Mammary epithelial cell (primary cell): ENCODE results near the gene PLA2R1.

ENCODE experiments used
- EZH2 ChIP-seq: IDR thresholded peaks from 2 replicates; pipeline ENCODE4 v1.6.1; 2012; ENCODE audit warnings: low read length, inconsistent platforms, borderline replicate concordance
- TF ChIP-seq, protein P1 (sequence below), 2 donors: IDR thresholded peaks in 1 of 2; conservative IDR thresholded peaks in 1 of 2; 2 replicates each; pipeline ENCODE4 v1.5.1; 2011 to 2012; ENCODE audit warnings: inconsistent platforms in 2 of 2, low read length in 2 of 2, mild to moderate bottlenecking in 2 of 2, control low read depth in 1 of 2, low read depth in 1 of 2; ENCODE audit not compliant: insufficient read depth in 1 of 2; ENCODE audit errors: extremely low read depth in 1 of 2

DNA sequence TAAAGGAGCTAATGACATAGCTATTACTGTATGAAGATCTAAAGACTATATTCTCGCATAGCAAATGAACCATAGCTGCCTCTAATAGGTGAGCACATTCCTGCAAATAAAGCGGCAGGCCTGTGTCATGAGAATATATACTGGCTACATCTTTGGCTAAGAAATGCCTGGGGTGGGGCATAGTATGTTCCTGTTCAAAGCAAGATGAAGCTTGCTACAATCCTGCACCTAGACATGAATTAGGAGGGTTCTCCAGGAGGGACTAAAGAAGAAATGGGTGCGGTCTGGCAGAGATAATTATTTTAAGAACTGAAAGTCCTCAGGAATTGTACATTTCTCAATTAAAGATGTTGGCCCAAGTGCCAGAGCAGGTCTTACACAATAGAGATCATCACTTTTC, 46.8 kb upstream of the PLA2R1 start:
- TF ChIP-seq EZH2: no peak
- TF ChIP-seq, protein P1, sequence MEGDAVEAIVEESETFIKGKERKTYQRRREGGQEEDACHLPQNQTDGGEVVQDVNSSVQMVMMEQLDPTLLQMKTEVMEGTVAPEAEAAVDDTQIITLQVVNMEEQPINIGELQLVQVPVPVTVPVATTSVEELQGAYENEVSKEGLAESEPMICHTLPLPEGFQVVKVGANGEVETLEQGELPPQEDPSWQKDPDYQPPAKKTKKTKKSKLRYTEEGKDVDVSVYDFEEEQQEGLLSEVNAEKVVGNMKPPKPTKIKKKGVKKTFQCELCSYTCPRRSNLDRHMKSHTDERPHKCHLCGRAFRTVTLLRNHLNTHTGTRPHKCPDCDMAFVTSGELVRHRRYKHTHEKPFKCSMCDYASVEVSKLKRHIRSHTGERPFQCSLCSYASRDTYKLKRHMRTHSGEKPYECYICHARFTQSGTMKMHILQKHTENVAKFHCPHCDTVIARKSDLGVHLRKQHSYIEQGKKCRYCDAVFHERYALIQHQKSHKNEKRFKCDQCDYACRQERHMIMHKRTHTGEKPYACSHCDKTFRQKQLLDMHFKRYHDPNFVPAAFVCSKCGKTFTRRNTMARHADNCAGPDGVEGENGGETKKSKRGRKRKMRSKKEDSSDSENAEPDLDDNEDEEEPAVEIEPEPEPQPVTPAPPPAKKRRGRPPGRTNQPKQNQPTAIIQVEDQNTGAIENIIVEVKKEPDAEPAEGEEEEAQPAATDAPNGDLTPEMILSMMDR (conservative IDR thresholded peaks at IDR 0.05 in 1 of 2, IDR thresholded peaks at IDR 0.05 in 1 of 2; ENCODE audit: extremely low read depth in 1 of 2, insufficient read depth in 1 of 2, low read depth in 1 of 2, low read length in 2 of 2): no peak
